Neural progenitor cell (in vitro differentiated cells): ENCODE data around the gene PTPRG. TPM values are rescaled to one million over a fixed set of nuclear protein-coding genes. Genes with fewer than 3 reads are reported as not detected.
A peak's percentile ranks its signal among the peaks of the same experiment; 100 is the strongest.

Experiments
- DNase-seq: peaks from one replicate; pipeline ENCODE4 v3.0.0-alpha.2; 2016; ENCODE audit warnings: low spot score
- H2AFZ ChIP-seq: fragments of 200-600 bp; sonication (generic); replicated peaks from 2 replicates; pipeline ENCODE4 v1.6.1; 2016; ENCODE audit warnings: antibody characterized with exemption
- H3F3A ChIP-seq: fragments of 200-600 bp; sonication (generic); 2 replicates; pipeline ENCODE4 v1.6.1; 2016; ENCODE audit warnings: antibody characterized with exemption, low read depth
- H3K27ac ChIP-seq: fragments of 200-600 bp; sonication (generic); 2 replicates; pipeline ENCODE4 v1.5.1; 2016; ENCODE audit warnings: mild to moderate bottlenecking
- H3K27me3 ChIP-seq: fragments of 200-600 bp; sonication (generic); 2 replicates; pipeline ENCODE4 v1.6.1; 2016; ENCODE audit warnings: mild to moderate bottlenecking, moderate library complexity
- H3K36me3 ChIP-seq: fragments of 200-600 bp; sonication (generic); 2 replicates; pipeline ENCODE4 v1.5.1; 2016
- H3K4me1 ChIP-seq: fragments of 200-600 bp; sonication (generic); 2 replicates; pipeline ENCODE4 v1.6.1; 2016; ENCODE audit warnings: mixed run types
- H3K4me2 ChIP-seq: fragments of 200-600 bp; sonication (generic); 2 replicates; pipeline ENCODE4 v1.6.1; 2016
- H3K4me3 ChIP-seq: fragments of 200-600 bp; sonication (generic); 2 replicates; pipeline ENCODE4 v1.5.1; 2016
- H3K79me2 ChIP-seq: fragments of 200-600 bp; sonication (generic); 2 replicates; pipeline ENCODE4 v1.6.1; 2016; ENCODE audit warnings: low read depth
- H3K9ac ChIP-seq: fragments of 200-600 bp; sonication (generic); 2 replicates; pipeline ENCODE4 v1.6.1; 2016
- H3K9me3 ChIP-seq: fragments of 200-600 bp; sonication (generic); 2 replicates; pipeline ENCODE4 v1.5.1; 2016; ENCODE audit warnings: low read depth
- H4K20me1 ChIP-seq: fragments of 200-600 bp; sonication (generic); 2 replicates; pipeline ENCODE4 v1.6.1; 2016; ENCODE audit warnings: low read depth
- H3K27ac Mint-ChIP-seq: 3 replicates; pipeline ENCODE4 v1.8.0; 2021; ENCODE audit warnings: mixed read lengths
- H3K27me3 Mint-ChIP-seq: 2 replicates; pipeline ENCODE4 v1.8.0; 2022; ENCODE audit warnings: low read depth, mild to moderate bottlenecking, inconsistent platforms, moderate library complexity, mixed read lengths; ENCODE audit not compliant: insufficient read depth
- H3K36me3 Mint-ChIP-seq: 3 replicates; pipeline ENCODE4 v1.8.0; 2021; ENCODE audit warnings: mixed read lengths
- H3K4me1 Mint-ChIP-seq: 3 replicates; pipeline ENCODE4 v1.8.0; 2021; ENCODE audit warnings: mixed read lengths
- H3K4me3 Mint-ChIP-seq: 3 replicates; pipeline ENCODE4 v1.8.0; 2021; ENCODE audit warnings: mild to moderate bottlenecking, moderate library complexity, mixed read lengths
- H3K9me3 Mint-ChIP-seq: 3 replicates; pipeline ENCODE4 v1.8.0; 2020; ENCODE audit warnings: mixed read lengths
- EZH2 ChIP-seq: fragments of 200-600 bp; sonication (generic); IDR thresholded peaks from 2 replicates; pipeline ENCODE4 v1.6.1; 2017; ENCODE audit warnings: antibody characterized with exemption, mild to moderate bottlenecking, moderate library complexity
- EZH2phosphoT487 ChIP-seq: fragments of 200-600 bp; sonication (generic); IDR thresholded peaks from 2 replicates; pipeline ENCODE4 v1.6.1; 2017; ENCODE audit warnings: antibody characterized with exemption
- total RNA-seq: library from RNA; depleted of rRNA; stranded (reverse); fragments of >200 nt; gene quantifications from 2 replicates; pipeline ENCODE4 v1.2.3, GENCODE V29; 2015; ENCODE audit warnings: low replicate concordance
- TF ChIP-seq, protein P1 (sequence below): fragments of 200-600 bp; sonication (generic); IDR thresholded peaks from 2 replicates; pipeline ENCODE4 v1.5.1; 2017; ENCODE audit warnings: antibody characterized with exemption, mild to moderate bottlenecking

Gene PTPRG
- total RNA-seq, 1 donor from 2014 or later = 65.3 TPM

DNA sequence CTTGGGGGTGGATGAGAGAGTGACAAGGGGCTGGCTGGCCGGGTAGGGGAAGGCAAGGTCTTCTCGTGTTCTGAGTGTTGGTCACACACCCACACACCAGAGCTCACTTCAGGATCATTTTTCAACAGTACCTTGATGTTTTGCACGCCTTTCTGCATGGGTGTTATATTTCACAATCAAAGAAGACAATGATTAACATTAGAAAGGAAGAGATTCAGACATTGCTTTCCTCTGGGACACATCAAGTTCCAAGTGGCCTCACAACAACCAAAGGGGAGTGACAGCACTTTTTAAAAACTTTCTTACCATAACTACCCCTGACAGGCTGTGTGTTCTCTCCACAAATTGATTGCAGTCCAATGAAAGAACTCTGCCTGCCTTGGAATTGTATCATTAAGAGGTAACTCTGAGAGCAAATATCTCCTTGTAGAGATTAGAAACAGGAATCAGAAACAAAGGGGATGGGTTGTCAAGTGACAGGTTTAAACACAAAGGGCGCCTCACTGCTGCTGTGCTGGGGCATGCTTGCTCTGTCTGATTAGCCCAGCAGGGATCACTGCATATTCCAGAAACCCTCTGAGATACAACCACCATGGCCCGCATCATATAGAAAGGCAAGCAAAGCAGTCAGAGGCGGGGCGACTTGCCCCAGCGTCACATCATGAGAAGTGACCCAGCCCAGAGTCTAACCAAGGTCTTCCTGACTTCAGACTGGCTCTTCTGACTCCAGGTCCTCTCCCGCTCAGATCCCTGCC lies 581.1 kb downstream of the PTPRG start:
- TF ChIP-seq, protein P1, sequence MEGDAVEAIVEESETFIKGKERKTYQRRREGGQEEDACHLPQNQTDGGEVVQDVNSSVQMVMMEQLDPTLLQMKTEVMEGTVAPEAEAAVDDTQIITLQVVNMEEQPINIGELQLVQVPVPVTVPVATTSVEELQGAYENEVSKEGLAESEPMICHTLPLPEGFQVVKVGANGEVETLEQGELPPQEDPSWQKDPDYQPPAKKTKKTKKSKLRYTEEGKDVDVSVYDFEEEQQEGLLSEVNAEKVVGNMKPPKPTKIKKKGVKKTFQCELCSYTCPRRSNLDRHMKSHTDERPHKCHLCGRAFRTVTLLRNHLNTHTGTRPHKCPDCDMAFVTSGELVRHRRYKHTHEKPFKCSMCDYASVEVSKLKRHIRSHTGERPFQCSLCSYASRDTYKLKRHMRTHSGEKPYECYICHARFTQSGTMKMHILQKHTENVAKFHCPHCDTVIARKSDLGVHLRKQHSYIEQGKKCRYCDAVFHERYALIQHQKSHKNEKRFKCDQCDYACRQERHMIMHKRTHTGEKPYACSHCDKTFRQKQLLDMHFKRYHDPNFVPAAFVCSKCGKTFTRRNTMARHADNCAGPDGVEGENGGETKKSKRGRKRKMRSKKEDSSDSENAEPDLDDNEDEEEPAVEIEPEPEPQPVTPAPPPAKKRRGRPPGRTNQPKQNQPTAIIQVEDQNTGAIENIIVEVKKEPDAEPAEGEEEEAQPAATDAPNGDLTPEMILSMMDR = no peak
- TF ChIP-seq EZH2phosphoT487 (no peak), EZH2 (no peak)
- Histone ChIP-seq H3K9ac (no peak overlapping the region), H3K79me2 (no peaks in the 10 kb centered on the region), H2AFZ (no peak overlapping the region), H3K4me2 (no peak overlapping the region), H3K4me3 (no peak overlapping the region), H3K36me3 (no peaks in the 10 kb centered on the region), H3K27ac (no peak overlapping the region), H3K27me3 (no peaks in the 10 kb centered on the region), H4K20me1 (no peaks in the 10 kb centered on the region), H3K9me3 (no peaks in the 10 kb centered on the region), H3F3A (no peaks in the 10 kb centered on the region), H3K4me1 (no peaks in the 10 kb centered on the region)
- Mint-ChIP-seq H3K4me3 (no peak overlapping the region), H3K27me3 (no peaks in the 10 kb centered on the region), H3K4me1 (peaks cover 14% of the 10 kb centered on the region), H3K36me3 (peaks cover 11% of the 10 kb centered on the region), H3K9me3 (no peaks in the 10 kb centered on the region), H3K27ac (no peak overlapping the region)
- DNase-seq = peak; percentile 20

DNA sequence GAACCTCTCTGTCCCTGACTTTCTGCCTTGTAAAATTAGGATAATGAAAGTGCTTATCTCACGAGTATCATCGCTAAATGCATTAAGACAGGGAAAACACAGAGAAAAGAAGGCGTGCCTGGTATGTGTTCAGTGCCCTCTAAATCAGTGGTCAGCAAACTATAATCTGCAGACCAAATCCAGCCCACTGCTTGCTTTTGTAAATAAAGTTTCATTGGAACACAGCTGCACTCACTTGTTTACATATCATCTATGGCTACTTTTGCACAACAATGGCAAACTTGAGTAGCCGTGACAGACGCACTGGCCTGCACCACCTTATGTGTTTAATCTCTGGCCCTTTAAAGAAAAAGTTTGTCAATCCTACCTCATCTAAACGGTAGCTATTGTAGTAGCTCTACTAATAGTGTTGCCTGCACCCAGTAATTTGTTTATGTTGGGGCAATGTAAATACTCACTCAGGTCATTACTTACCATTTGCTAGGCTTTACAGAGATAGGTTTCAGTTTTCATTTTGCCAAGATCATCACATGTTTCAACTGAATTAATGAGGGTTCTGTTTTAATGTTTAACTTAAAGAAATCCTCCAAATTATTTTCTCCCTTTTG lies 582.6 kb downstream of the PTPRG start:
- no peaks in the 10 kb centered on the region for H3K36me3 ChIP-seq
- Mint-ChIP-seq H3K4me3 (no peak overlapping the region), H3K9me3 (no peaks in the 10 kb centered on the region), H3K4me1 (peaks cover 14% of the 10 kb centered on the region), H3K36me3 (peaks cover 11% of the 10 kb centered on the region), H3K27me3 (peaks cover 2% of the 10 kb centered on the region), H3K27ac (no peak overlapping the region)
- H3K4me1 ChIP-seq = no peaks in the 10 kb centered on the region
- H3K79me2 ChIP-seq = no peaks in the 10 kb centered on the region
- H3F3A ChIP-seq = no peaks in the 10 kb centered on the region
- H2AFZ ChIP-seq = no peak overlapping the region
- H3K27ac ChIP-seq = no peak overlapping the region
- TF ChIP-seq EZH2phosphoT487 (no peak), EZH2 (no peak)
- TF ChIP-seq, protein P1 = no peak
- H3K27me3 ChIP-seq = no peaks in the 10 kb centered on the region
- H3K9ac ChIP-seq = no peak overlapping the region
- no peak overlapping the region for H3K4me2 ChIP-seq
- DNase-seq = no peak
- H4K20me1 ChIP-seq = no peaks in the 10 kb centered on the region
- H3K9me3 ChIP-seq = no peaks in the 10 kb centered on the region
- H3K4me3 ChIP-seq = no peak overlapping the region

DNA sequence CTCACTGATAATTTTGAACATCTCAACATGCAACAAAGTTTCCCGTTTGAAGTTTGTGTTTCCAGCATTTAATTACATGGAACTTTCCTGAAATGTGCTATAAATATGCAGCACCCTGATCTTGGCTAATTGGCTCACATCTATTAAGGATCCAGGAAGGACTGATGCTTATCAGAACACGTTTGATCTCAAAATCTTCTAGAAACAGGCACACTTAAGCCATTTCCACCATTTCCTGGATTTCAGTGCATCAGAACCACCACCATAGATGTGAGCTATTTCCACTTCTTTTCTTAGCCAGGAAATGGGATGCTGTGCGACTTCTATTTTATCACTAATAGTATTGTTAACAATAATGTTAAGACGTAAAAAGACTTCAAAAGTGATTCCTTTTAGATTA lies 583.1 kb downstream of the PTPRG start:
- no peaks in the 10 kb centered on the region for H3K9me3 ChIP-seq
- no peaks in the 10 kb centered on the region for H4K20me1 ChIP-seq
- TF ChIP-seq, protein P1 = no peak
- no peak for TF ChIP-seq EZH2phosphoT487
- H3F3A ChIP-seq = no peaks in the 10 kb centered on the region
- Mint-ChIP-seq H3K27ac (no peak overlapping the region), H3K9me3 (no peaks in the 10 kb centered on the region), H3K27me3 (peaks cover 4% of the 10 kb centered on the region), H3K4me3 (no peak overlapping the region), H3K36me3 (peaks cover 11% of the 10 kb centered on the region), H3K4me1 (peaks cover 14% of the 10 kb centered on the region)
- no peak overlapping the region for H2AFZ ChIP-seq
- no peaks in the 10 kb centered on the region for H3K36me3 ChIP-seq
- no peak overlapping the region for H3K27ac ChIP-seq
- no peak overlapping the region for H3K4me3 ChIP-seq
- H3K4me2 ChIP-seq = no peak overlapping the region
- no peak for DNase-seq
- H3K27me3 ChIP-seq = no peaks in the 10 kb centered on the region
- H3K4me1 ChIP-seq = no peaks in the 10 kb centered on the region
- no peaks in the 10 kb centered on the region for H3K79me2 ChIP-seq
- H3K9ac ChIP-seq = no peak overlapping the region
